Measurements from ENCODE around the gene AQP2.

Gene AQP2

DNA sequence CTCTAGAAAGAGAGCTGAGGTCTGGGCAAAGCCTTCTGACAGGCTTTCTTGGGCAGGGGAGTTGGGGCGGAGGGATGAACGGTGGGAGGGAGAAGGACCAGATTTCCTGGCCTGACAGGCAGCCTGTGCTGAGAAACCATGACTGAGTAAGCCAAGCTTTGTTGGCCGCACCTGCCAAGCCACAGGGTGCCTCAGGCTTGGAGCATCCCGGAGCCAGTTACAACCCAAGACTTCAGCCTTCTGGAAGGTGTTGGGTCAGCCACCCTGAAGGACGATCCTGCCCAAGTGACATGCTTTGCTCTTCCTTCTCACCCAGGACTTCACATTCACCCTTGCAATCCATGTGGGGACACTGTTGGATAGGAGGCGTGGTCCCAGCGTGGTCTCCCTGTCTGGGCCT is 21.0 kb upstream of the AQP2 start:
- Histone ChIP-seq H3K9me3 (no peaks in the 10 kb centered on the region), H3K4me3 (ENCODE audit: low read depth, low read length) (no peak overlapping the region), H3K4me1 (no peaks in the 10 kb centered on the region), H3K27me3 (no peaks in the 10 kb centered on the region), H3K36me3 (no peaks in the 10 kb centered on the region; the same call in 1 of the 2 replicates)
- DNase-seq, result no peak
- TF ChIP-seq, protein P1, sequence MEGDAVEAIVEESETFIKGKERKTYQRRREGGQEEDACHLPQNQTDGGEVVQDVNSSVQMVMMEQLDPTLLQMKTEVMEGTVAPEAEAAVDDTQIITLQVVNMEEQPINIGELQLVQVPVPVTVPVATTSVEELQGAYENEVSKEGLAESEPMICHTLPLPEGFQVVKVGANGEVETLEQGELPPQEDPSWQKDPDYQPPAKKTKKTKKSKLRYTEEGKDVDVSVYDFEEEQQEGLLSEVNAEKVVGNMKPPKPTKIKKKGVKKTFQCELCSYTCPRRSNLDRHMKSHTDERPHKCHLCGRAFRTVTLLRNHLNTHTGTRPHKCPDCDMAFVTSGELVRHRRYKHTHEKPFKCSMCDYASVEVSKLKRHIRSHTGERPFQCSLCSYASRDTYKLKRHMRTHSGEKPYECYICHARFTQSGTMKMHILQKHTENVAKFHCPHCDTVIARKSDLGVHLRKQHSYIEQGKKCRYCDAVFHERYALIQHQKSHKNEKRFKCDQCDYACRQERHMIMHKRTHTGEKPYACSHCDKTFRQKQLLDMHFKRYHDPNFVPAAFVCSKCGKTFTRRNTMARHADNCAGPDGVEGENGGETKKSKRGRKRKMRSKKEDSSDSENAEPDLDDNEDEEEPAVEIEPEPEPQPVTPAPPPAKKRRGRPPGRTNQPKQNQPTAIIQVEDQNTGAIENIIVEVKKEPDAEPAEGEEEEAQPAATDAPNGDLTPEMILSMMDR (IDR thresholded peaks at IDR 0.05; ENCODE audit: low read depth, low read length), result no peak

DNA sequence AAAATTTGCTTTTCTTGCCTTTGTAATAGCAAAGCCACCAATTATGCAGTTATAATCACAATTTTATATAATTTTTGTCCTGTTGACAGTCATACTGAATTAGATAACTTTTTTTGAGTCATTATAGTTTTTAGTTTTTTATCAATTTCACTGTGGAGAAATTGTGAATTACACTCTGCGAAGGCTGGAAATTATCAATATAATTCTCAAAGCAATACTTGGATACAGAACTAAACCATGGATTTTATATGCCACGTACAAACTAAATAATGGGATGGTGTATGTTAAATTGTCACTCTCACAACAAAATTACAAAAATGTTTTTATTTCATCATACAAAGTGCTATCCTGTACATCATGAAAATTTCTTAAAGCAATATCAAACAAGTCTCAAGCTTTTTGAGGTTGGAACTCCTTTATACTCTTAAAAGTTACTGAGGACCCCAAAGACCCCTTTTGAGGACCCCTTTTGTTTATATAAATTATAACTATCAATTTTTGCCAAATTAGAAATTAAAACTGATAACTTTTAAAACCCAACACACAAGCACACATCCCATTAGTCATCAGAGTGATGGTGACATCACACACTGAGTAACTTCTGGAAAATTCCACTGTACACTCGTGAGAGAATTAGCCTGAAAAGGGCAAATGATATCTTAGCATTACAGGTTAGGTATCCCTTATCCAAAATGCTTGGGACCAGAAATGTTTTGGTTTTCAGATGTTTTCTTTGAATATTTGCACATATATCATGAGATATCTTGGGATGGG is 19.8 kb upstream of the AQP2 start:
- TF ChIP-seq, protein P1 (IDR thresholded peaks at IDR 0.05; ENCODE audit: low read depth, low read length), result no peak
- no peaks in the 10 kb centered on the region for H3K4me1 ChIP-seq
- H3K36me3 ChIP-seq, result no peaks in the 10 kb centered on the region; the same call in 1 of the 2 replicates
- H3K4me3 ChIP-seq (ENCODE audit: low read depth, low read length), result no peak overlapping the region
- no peak for DNase-seq
- no peaks in the 10 kb centered on the region for H3K9me3 ChIP-seq
- H3K27me3 ChIP-seq, result no peaks in the 10 kb centered on the region

DNA sequence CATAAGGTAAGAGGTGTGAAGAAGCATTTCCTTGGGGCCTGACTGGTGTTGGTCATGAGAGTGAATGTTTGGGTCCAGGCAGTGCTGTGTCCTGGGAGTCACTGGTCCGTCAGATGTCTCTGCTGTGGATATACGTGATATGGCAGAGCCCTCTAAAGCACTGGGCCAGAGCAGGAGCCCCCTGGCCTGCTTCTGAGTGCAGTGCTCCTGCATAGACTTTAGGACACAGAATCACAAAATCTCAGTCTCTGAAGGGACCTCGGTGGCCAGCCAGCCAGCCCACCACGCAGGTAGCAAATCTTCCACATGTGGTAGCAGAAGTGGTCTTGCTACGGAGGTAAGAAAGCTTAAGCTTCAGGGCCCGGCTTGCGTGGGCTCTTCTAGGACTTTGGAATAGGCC is 18.5 kb upstream of the AQP2 start:
- no peak for DNase-seq
- Histone ChIP-seq H3K4me1 (no peaks in the 10 kb centered on the region), H3K27me3 (no peaks in the 10 kb centered on the region), H3K4me3 (ENCODE audit: low read depth, low read length) (no peak overlapping the region), H3K36me3 (no peaks in the 10 kb centered on the region; the same call in 1 of the 2 replicates), H3K9me3 (no peaks in the 10 kb centered on the region)
- TF ChIP-seq, protein P1 (IDR thresholded peaks at IDR 0.05; ENCODE audit: low read depth, low read length), result no peak

DNA sequence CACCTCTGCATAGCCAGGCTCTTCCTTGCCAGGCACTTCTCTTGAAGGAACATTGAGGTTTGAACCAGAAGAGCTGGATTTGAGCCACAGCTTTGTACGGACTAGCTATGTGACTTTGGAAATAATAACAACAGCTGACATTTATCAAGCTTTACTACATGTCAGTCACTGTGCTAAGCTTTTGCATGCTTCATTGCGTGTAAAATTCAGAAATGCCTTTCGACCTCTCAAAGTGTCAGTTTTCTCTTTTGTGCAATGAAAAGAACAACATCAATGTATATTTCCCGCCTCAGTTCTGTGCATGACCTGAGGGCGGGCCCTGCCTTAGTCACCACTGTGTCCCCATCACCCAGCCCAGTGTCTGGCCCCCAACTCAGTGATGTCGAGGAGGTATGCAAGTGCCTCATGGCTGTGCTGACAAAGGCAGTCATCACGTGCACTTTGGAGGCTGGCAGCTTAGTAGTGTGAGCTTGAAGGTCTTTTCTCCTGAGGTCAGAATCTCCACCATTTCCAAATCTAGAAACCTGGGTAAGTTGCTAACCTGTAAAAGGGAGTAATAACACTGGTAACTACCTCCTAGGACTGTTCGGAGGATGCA is 17.9 kb upstream of the AQP2 start:
- H3K4me1 ChIP-seq, result peaks cover 3% of the 10 kb centered on the region
- no peak for DNase-seq
- H3K36me3 ChIP-seq, result no peaks in the 10 kb centered on the region; the same call in 1 of the 2 replicates
- TF ChIP-seq, protein P1 (IDR thresholded peaks at IDR 0.05; ENCODE audit: low read depth, low read length), result no peak
- no peaks in the 10 kb centered on the region for H3K9me3 ChIP-seq
- no peak overlapping the region for H3K4me3 ChIP-seq (ENCODE audit: low read depth, low read length)
- H3K27me3 ChIP-seq, result no peaks in the 10 kb centered on the region

DNA sequence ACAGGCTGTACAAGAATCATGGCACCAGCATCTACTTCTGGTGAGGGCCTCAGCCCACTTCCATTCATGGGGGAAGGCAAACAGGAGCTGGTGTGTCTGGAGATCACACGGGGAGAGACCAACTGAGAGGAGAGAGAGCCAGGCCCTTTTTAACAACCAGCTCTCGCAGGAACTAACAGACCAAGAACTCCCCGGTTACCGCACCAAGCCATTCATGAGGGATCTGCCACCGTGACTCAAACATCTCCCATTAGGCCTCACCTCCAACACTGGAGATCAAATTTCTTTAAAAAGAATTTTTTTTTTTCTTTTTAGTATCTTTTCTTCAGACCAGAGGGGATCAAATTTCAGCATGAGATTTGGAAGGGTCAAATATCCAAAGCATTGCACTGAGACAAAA is 16.7 kb upstream of the AQP2 start:
- TF ChIP-seq, protein P1 (IDR thresholded peaks at IDR 0.05; ENCODE audit: low read depth, low read length), result no peak
- no peak for DNase-seq
- H3K36me3 ChIP-seq, result no peaks in the 10 kb centered on the region; the same call in 1 of the 2 replicates
- H3K4me1 ChIP-seq, result peaks cover 11% of the 10 kb centered on the region
- no peaks in the 10 kb centered on the region for H3K9me3 ChIP-seq
- H3K27me3 ChIP-seq, result no peaks in the 10 kb centered on the region
- no peak overlapping the region for H3K4me3 ChIP-seq (ENCODE audit: low read depth, low read length)

DNA sequence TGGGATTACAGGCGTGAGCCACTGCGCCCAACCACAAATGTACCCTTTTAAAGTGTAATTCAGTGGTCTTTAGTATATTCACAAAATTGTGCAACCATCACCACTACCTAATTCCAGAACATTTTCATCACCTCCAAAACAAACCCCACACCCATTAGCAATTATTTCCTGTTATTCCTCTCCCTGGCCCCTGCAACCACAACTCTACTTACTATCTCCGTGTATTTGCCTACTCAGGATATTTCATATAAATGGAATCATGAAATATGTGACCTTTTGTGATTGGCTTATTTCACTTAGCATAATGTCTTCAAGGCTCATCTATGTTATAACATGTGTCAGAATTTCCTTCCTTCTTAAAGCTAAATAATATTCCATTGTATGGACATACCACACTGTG is 16.0 kb upstream of the AQP2 start:
- no peaks in the 10 kb centered on the region for H3K27me3 ChIP-seq
- no peak overlapping the region for H3K4me3 ChIP-seq (ENCODE audit: low read depth, low read length)
- DNase-seq, result no peak
- peaks cover 11% of the 10 kb centered on the region for H3K4me1 ChIP-seq
- H3K36me3 ChIP-seq, result no peaks in the 10 kb centered on the region; the same call in 1 of the 2 replicates
- H3K9me3 ChIP-seq, result no peaks in the 10 kb centered on the region
- TF ChIP-seq, protein P1 (IDR thresholded peaks at IDR 0.05; ENCODE audit: low read depth, low read length), result no peak
